ENCODE results near the gene LIMS2.
A peak's percentile ranks its signal among the peaks of the same experiment; 100 is the strongest.

Gene LIMS2

DNA sequence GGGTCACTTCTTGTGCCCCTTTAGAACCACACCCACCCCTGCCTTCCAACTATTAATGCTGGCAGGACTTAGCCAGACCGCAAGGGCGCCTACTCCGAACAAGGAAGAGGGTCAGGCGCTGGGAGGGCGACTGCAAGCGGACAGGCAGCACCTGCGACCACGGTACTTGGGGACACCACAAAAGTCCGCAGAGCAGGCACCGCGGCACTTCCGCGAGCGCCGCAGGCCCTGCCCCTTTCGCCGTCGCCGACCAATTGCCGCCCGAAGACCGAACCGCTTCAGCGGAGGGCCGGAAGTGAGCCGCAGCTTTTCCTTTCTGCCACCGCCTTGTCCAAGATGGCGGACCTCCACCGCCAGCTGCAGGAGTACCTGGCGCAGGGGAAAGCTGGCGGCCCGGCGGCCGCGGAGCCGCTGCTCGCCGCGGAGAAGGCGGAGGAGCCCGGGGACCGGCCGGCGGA, 25.9 kb upstream of the LIMS2 start, which contains the start of gene SFT2D3:
Gene SFT2D3, plus strand, starts transcription at position 305 of the 458 bp plus-strand sequence. Its CDS starts 32 bp downstream, at position 337.
- DNase-seq (ENCODE audit: low read depth in 2 of 2): peak; percentile 90 to 93
- H3K4me3 ChIP-seq (replicated peaks in 1 of 2; ENCODE audit: low read depth in 2 of 2, low read length in 2 of 2): peak within 1 kb of the TSS; percentile 53 to 65
- TF ChIP-seq, protein P1, sequence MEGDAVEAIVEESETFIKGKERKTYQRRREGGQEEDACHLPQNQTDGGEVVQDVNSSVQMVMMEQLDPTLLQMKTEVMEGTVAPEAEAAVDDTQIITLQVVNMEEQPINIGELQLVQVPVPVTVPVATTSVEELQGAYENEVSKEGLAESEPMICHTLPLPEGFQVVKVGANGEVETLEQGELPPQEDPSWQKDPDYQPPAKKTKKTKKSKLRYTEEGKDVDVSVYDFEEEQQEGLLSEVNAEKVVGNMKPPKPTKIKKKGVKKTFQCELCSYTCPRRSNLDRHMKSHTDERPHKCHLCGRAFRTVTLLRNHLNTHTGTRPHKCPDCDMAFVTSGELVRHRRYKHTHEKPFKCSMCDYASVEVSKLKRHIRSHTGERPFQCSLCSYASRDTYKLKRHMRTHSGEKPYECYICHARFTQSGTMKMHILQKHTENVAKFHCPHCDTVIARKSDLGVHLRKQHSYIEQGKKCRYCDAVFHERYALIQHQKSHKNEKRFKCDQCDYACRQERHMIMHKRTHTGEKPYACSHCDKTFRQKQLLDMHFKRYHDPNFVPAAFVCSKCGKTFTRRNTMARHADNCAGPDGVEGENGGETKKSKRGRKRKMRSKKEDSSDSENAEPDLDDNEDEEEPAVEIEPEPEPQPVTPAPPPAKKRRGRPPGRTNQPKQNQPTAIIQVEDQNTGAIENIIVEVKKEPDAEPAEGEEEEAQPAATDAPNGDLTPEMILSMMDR (IDR thresholded peaks at IDR 0.05; ENCODE audit: low read depth, low read length): no peak

- H3K4me3 ChIP-seq (replicated peaks in 1 of 2; ENCODE audit: low read depth in 2 of 2, low read length in 2 of 2): peak overlapping the region; percentile 53 to 65
- no peak for DNase-seq (ENCODE audit: low read depth in 2 of 2)
- TF ChIP-seq, protein P1 (IDR thresholded peaks at IDR 0.05; ENCODE audit: low read depth, low read length): no peak
Observed at GRCh38 chr2:127700527-127701192, 25.3 kb upstream of the LIMS2 start.

DNA sequence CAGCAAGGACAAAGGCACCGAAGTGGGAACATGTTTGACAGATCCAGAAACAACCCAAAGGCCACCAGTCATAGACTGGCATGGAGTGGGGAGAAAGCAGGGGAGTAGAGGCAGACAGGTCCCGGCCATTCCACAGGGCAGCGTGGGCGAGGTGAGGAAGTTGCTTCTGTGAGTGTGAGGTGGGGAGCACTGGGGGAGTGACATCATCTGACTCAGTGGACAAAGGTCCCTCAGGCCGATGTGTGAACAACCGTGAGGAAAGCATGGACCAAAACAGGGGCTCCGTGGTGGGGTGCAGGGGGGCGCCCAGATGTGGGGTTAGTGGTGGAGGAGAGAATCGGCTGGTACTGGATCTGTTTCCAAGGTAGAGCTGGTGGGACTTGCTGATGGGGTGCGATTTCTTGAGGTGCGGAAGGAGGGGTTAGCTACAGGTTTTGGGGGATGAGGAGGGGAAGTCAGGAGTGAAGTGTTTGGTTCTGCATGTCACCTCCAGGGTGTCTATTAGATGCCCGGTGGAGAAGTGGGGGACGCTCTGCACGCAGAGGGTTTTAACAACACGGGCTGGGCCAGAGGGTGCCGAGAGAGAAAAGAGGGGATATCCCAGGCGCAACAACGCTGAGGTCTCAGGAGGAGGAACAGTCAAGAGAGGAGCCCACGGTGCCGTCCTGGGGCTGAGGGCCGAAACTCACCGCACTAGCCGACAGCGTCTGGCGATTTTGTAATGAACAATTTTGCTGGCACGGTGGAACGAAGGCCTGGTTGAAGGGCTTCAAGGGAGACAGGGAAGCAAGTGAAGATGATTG, 23.4 kb upstream of the LIMS2 start:
- DNase-seq (ENCODE audit: low read depth in 2 of 2): no peak
- no peak overlapping the region for H3K4me3 ChIP-seq (replicated peaks in 1 of 2; ENCODE audit: low read depth in 2 of 2, low read length in 2 of 2)
- TF ChIP-seq, protein P1 (IDR thresholded peaks at IDR 0.05; ENCODE audit: low read depth, low read length): no peak

DNA sequence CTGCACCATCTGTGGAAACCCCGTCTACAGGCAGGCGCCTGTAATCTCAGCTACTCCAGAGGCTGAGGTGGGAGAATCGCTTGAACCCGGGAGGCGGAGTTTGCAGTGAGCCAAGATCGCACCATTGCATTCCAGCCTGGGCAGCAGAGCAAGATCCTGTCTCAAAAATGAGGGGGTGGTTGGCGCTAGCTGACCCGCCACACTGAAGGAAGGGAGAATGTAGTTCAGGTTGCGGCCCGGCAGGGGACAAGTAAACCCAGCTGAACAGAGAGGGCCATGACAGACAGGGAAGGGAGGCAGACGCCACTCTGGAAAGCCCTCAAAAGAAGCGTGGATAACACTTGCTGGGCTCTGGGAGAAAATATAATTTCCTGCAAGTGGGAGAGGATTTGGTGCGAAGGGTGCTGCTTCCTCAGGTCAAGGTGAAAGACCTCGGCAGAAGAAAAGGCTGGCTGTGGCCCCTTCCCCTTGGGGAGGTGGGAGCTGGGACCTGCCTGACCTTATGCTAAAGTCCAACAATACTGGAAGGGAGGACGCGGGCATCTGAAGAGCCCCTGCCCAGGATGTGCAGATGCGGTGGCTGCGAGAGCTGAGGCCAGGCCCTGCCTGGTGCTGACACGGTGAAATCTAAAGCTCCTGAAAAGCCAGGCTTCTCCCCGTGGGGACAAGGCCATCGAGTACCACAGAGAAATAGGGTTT, 22.3 kb upstream of the LIMS2 start:
- H3K4me3 ChIP-seq (replicated peaks in 1 of 2; ENCODE audit: low read depth in 2 of 2, low read length in 2 of 2): no peak overlapping the region
- TF ChIP-seq, protein P1 (IDR thresholded peaks at IDR 0.05; ENCODE audit: low read depth, low read length): no peak
- DNase-seq (ENCODE audit: low read depth in 2 of 2): no peak

- DNase-seq (ENCODE audit: low read depth in 2 of 2): peak; percentile 54 to 61
- TF ChIP-seq, protein P1 (IDR thresholded peaks at IDR 0.05; ENCODE audit: low read depth, low read length): peak; percentile 41
- H3K4me3 ChIP-seq (replicated peaks in 1 of 2; ENCODE audit: low read depth in 2 of 2, low read length in 2 of 2): peak overlapping the region; percentile 17 to 34
Observed at GRCh38 chr2:127695491-127696472, 20.5 kb upstream of the LIMS2 start.

DNA sequence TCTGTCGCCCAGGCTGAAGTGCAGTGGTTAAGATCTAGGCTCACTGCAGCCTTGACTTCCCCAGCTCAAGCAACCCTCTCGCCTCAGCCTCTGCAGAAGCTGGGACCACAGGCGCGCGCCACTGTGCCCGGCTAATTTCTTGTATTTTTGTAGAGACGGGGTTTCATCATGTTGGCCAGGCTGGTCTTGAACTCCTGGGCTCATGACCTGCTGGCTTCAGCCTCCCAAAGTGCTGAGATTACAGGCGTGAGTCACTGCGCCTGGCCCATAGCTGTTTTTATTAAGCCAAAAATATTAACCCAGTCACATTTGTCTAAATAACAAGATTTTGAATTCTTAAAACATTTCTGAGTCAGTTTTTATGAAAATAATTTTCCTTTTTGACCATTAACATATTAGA, 19.7 kb upstream of the LIMS2 start:
- H3K4me3 ChIP-seq (replicated peaks in 1 of 2; ENCODE audit: low read depth in 2 of 2, low read length in 2 of 2): no peak overlapping the region
- peak; percentile 35 to 56 for DNase-seq (ENCODE audit: low read depth in 2 of 2)
- TF ChIP-seq, protein P1 (IDR thresholded peaks at IDR 0.05; ENCODE audit: low read depth, low read length): no peak
